ENCODE data around the gene USP32.
"Not testable (repeated sequence)": the region's sequence is repeated elsewhere in the genome, so short reads cannot be mapped to it uniquely, and the experiment has no call there.

Gene USP32, protein sequence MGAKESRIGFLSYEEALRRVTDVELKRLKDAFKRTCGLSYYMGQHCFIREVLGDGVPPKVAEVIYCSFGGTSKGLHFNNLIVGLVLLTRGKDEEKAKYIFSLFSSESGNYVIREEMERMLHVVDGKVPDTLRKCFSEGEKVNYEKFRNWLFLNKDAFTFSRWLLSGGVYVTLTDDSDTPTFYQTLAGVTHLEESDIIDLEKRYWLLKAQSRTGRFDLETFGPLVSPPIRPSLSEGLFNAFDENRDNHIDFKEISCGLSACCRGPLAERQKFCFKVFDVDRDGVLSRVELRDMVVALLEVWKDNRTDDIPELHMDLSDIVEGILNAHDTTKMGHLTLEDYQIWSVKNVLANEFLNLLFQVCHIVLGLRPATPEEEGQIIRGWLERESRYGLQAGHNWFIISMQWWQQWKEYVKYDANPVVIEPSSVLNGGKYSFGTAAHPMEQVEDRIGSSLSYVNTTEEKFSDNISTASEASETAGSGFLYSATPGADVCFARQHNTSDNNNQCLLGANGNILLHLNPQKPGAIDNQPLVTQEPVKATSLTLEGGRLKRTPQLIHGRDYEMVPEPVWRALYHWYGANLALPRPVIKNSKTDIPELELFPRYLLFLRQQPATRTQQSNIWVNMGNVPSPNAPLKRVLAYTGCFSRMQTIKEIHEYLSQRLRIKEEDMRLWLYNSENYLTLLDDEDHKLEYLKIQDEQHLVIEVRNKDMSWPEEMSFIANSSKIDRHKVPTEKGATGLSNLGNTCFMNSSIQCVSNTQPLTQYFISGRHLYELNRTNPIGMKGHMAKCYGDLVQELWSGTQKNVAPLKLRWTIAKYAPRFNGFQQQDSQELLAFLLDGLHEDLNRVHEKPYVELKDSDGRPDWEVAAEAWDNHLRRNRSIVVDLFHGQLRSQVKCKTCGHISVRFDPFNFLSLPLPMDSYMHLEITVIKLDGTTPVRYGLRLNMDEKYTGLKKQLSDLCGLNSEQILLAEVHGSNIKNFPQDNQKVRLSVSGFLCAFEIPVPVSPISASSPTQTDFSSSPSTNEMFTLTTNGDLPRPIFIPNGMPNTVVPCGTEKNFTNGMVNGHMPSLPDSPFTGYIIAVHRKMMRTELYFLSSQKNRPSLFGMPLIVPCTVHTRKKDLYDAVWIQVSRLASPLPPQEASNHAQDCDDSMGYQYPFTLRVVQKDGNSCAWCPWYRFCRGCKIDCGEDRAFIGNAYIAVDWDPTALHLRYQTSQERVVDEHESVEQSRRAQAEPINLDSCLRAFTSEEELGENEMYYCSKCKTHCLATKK (N-terminal part only)

DNA sequence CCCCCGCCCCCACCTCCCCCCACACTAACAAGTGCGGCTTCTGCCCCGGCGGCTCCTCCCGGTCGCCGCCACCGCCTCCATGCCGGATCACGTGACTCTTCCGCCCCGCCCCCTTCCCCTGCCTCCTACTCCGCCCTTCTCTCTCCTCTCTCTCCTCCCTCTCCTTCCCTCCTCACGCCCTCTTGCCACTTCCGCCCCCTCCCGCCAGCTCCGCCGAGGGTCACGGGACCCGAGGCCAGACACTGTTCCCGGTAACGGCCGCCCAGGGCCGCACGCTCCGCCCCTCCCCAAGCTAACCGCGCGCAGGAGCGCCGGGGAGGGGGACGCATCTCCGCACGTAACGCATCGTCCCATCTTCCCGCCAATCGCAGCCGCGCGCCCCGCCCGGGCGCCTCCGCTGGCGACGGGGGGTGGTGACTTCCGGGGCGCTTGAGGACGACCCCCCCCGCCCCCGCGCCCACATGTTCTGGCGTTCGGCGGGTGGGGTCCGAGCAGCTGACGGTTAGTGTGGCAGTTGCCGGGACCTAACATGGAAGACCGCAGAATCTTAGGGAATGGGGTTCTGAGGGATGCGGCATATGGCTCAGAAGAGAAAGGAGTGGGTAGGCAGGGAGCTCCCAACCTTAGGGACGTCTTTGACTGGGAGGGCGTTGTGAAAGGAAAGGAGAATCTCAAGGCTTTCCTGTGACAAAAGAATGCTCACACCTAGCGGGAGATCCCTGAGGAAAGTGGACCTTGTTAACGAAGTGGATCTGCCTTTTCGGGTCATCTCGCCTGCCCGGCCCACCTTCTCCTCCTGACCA lies at the start of gene USP32:
Gene USP32, minus strand, starts transcription at position 92 of the 803 bp plus-strand sequence. CDS start 194 bp downstream, outside the sequence.
- H3K4me3 ChIP-seq (ENCODE audit: low read depth, low read length), result peak within 1 kb of the TSS; percentile 96

DNA sequence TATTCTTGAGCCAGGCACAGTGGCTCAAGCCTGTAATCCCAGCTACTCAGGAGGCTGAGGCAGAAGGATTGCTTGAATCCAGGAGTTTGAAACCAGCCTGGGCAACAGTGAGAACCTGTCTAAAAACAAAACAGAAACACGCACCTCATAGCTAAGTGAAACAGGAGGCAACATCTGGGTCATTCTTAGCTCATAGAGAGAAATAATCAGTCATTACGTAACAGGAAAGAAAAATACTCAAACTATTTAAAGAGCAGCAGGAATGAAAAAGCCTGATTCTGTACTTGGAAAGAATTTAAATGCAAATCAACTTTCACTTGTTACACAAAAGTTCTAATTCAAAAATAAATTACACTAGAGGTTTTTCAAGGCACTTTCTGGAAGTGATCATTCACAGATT lies 47.6 kb upstream of the USP32 start:
- no peak overlapping the region for H3K4me3 ChIP-seq (ENCODE audit: low read depth, low read length)

DNA sequence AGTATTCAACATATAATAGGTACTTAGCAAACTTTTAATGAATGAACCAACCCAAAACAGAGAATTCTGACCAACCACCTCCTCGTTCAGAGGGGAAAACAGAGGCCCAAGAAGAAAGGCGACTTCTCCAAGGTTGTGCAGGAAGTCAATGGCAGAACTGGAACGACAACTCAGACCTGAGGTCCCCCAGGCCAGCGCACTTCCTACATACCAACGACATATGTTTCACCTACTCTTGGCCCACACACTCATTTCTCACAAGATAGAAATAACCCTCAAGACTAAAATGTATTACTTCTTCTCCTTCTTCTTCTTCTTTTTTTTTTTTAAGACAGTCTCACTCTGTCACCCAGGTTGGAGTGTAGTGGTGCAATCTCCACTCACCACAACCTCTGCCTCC lies 44.7 kb upstream of the USP32 start:
- no peak overlapping the region for H3K4me3 ChIP-seq (ENCODE audit: low read depth, low read length)

DNA sequence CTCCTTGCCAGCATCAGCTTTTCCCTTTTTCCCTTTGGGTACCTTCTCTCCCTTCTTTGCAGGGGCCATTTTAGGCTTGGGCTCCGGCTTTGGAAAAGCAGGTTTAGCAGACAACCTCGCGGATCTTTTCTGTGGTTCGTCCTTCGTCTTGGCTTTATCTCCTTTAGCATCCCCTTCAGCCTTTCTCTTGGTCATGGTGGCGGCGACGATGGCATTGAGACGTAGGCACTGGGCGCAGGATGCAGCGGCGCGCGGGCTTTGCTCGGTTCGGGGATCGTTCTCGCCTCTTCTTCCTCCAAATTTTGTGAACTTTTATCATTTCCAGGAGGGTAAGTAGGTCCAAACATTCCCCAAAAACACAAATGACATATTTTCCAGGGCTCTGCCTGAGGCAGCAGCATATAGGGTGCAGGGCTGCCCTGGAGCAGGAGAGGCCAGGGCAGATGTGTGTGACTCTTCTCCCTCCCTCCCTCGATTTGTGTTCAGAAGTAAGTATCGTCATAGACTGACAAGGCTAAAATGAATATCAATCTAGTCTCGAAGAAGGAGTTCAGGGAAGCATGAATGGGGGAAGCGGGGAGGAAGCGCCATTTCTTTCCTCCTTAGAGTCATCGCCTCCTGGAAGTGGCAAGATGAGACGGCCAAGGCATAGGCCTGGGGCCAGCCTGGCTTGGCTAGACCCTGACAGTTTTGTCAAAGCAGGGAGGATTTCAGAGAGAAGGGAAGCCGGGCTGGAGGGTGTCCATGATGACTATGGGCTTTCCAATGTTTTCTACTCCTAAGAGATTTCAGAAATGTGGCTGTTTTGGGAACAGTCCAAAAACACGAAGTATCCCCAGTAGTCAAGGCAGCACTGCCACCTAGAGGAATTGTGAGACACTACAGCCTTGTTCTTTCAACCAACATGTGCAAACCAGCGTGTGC lies 43.6 kb upstream of the USP32 start:
- H3K4me3 ChIP-seq (ENCODE audit: low read depth, low read length), result no peak overlapping the region

DNA sequence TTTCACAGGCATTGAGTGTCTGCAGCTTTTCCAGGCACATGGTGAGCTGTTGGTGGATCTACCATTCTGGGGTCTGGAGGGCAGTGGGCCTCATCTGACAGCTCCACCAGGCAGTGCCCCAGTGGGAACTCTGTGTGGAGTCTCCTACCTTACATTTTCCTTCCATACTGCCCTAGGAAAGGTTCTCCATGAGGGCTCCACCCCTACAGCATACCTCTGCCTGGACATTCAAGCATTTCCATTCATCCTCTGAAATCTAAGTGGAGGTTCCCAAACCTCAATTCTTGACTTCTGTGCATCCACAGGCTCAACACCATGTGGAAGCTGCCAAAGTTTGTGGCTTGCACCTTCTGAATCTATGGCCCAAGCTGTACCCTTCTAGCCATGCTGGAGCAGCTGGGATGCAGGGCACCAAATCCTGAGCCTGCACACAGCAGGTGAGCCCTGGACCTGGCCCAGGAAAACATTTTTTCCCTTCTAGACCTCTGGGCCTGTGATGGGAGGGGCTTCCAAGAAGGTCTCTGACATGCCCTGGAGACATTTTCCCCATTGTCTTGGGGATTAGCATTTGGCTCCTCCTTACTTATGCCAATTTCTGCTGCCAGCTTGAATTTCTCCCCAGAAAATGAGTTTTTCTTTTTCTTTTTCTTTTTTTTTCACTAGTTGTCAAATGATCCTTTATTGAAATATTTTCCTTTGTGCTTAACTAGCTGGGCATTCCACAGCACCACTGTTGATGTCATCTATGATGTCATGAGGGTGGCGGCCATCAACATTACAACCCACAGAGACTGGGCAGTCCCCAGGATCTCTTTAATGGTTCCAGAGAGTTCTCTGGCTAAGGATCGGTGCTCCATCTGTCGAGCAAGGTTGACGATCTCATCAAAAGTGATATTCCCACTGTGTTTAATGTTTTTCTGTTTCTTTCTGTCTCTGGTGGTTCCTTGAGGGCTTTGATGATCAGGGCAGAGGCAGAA lies 41.4 kb upstream of the USP32 start:
- not testable (repeated sequence) for H3K4me3 ChIP-seq (ENCODE audit: low read depth, low read length)

DNA sequence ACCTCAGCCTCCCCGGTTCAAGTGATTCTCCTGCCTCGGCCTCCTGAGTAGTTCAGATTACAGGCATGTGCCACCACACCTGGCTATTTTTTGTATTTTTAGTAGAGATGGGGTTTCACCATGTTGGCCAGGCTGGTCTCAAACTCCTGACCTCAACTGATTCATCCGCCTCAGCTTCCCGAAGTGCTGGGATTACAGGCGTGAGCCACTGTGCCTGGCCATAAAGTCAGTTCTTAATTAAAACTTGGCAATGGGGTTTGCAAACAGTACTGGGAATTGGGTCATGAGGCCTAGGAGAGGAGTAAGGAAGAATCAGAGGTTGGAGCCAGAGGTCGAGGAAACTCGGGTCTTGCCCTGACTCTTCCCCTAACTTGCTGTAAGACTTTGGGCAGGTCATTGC lies 38.6 kb upstream of the USP32 start:
- H3K4me3 ChIP-seq (ENCODE audit: low read depth, low read length), result not testable (repeated sequence)

DNA sequence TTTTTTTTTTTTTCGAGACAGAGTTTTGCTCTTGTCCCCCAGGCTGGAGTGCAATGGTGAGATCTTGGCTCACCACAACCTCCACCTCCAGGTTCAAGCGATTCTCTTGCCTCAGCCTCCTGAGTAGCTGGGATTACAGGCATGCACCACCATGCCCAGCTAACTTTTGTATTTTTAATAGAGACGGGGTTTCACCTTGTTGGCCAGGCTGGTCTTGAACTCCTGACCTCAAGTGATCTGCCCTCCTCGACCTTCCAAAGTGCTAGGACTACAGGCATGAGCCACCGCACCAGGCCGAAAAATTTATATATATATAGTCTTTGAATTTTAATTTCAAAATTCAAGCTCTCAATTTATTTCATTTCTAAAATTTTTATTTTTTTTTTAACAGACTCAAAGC lies 36.6 kb upstream of the USP32 start:
- not testable (repeated sequence) for H3K4me3 ChIP-seq (ENCODE audit: low read depth, low read length)

DNA sequence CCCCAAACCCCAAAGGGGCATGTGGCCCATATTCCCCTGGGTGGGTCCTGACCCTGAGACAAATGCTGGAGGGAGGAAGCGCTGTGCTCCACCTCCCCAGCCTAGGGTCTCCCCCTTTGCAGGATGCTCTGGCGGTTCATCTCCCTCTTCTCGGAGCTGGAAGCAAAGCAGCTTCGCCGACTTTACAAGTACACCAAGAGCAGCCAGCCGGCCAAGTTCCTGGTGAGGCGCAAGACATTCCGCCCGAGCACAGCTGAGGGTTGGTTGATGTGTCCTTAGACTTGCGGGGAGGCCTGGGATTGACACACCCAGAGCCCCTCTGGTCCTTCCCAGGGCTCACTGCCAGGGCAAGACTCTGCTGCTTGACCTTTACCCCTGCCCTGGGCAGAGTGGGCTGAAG lies 34.7 kb upstream of the USP32 start:
- no peak overlapping the region for H3K4me3 ChIP-seq (ENCODE audit: low read depth, low read length)

DNA sequence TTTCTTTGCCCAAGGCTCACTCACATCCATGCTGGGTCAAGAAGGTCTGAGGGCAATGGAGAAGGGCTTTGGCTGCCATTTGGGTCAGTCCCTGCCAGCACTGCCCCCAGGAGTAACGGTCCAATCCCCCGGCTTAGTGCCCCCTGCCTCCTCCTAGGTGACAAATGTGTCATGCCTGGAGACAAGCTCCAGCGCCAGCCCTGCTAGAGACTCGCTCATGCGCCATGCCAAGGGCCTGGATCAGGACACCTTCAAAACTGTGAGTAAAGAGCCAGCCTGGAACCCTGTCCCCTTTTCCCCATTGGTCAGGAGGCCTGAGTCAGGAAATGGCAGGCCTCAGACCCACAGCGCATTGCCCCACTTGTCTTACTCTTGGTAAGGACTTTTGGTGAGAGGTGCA lies 33.7 kb upstream of the USP32 start:
- H3K4me3 ChIP-seq (ENCODE audit: low read depth, low read length), result no peak overlapping the region

DNA sequence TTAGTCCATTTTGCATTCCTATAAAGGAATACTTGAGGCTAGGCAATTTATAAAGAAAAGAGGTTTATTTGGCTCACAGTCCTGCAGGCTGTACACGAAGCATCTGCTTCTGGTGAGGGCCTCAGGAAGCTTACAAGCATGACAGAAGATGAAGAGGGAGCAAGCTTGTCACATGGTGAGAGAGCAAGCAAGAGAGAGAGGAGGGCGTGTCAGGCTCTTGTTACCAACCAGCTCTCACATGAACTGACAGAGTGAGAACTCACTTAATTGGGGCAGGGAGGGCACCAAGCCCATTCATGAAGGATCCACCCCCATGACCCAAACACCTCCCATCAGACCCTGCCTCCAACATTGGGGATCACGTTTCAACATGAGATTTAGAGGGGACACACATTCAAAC lies 31.9 kb upstream of the USP32 start:
- no peak overlapping the region for H3K4me3 ChIP-seq (ENCODE audit: low read depth, low read length)

DNA sequence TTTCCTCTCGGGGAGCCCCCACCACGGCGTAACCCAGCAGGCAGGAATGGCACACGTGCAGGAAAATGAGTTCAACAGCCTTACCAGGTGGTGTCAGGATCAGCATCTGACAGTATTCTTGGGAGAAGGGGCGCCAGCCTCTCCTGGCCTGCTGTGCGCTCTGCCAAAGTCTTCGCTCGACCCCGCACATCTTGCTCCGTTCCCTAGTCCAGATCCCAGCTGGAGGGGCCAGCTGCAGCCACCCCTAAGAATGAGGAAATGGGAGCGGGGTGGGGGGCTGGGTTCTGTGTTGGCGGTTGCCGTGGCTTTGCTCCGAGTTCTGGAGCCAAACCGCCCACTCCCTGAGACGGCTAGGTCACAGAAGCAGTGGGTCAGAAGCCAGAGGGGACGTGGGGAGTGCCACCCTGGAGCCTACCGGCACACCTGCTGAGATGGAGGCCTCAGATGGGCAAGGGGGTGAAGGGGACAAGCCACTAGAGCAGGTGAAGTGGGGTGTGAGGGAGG lies 30.3 kb upstream of the USP32 start, which contains the start of gene CHCT1:
Gene CHCT1, plus strand, starts transcription at position 328 of the 504 bp plus-strand sequence. Its CDS starts 104 bp downstream, at position 432.
- H3K4me3 ChIP-seq (ENCODE audit: low read depth, low read length), result peak within 1 kb of the TSS; percentile 54

DNA sequence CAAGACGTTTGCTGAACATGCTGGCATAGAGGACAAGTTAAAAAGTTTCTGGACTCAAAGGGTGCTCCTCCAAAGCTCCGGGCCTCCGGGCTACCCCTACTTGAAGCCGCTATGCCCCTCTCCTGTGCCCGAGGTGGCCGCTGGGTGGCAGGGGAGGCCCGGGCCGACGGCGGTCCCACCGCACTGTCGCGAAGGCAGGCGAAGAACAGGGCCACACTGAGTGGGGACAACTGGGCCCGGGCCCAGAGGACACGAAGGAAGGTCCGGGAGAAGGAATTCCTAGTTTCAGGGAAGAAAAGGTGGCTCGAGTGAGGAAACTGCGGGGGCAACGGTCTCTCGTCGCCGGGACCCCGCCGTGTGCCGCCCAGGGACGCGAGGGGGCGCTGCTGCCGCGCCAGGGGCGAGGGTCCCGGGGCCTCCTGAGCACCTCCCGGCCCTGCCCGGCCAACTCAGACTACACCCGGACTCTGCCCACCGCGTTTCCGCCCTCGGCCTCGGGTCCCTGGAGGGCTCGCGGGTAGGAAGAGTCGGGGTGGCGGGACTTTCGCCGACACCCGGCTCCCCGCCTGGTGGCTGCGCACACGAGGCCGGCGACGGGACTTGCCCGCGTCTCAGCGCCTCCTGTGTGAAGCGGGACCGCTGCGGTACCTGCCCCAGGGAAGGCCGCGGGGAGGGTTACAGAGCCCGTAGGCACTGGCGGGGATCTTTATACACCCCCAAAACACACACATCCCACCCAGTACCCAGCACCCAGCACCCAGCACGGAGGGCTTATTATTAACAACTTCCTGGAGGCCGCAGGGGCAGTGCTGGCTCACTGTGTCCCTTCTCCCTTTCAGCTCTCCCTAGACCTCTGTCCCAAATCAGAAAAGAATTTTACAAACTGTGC lies 29.6 kb upstream of the USP32 start:
- peak overlapping the region; percentile 54 for H3K4me3 ChIP-seq (ENCODE audit: low read depth, low read length)

DNA sequence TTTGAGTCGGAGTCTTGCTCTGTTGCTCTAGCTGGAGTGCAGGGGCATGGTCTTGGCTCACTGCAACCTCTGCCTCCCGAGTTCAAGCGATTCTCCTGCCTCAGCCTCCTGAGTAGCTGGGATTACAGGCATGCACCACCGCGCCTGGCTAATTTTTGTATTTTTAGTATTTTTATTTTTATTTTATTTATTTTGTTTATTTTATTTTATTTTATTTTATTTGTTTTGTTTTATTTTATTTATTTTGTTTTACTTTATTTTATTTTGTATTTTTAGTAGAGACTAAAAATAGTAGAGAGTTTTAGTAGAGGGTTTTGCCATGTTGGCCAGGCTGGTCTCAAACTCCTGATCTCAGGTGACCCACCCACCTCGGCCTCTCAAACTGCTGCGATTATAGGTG lies 27.9 kb upstream of the USP32 start:
- not testable (repeated sequence) for H3K4me3 ChIP-seq (ENCODE audit: low read depth, low read length)

DNA sequence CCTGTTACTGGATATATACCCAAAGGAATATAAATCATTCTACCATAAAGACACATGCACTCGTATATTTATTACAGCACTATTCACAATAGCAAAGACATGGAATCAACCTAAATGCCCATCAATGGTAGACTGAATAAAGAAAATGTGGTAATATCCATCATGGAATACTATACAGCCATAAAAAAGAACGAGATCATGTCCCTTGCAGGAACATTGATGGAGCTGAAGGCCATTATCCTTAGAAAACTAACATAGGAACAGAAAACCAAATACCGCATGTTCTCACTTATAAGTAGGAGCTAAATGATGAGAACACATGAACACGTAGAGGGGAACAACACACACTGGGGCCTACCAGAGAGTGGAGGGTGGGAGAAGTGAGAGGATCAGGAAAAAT lies 27.1 kb upstream of the USP32 start:
- not testable (repeated sequence) for H3K4me3 ChIP-seq (ENCODE audit: low read depth, low read length)

DNA sequence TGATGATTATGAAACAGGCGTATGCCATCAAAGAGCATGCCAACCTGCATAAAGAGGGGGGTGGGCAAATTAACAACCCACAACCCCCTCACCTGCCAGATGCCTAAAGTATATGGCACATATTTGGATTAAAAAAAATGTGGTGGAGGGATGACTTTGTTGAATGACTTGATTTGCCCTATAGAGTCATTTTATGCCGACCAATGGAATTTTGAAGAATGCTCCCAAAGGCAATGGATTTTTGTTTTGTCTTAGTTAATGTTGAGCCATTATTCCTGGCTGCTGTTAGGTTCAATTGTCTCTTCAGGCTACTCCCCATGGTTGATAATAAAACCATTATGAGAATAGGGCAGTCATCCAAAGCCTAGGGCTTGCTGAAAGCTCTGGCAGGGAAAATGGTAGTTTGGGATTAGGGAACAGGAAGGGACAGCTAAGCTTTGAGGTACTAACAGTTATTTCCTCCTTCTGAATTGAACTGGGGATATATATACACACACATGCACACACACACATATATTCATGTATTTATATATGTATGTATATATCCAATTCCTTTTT lies 24.5 kb upstream of the USP32 start:
- H3K4me3 ChIP-seq (ENCODE audit: low read depth, low read length), result no peak overlapping the region

DNA sequence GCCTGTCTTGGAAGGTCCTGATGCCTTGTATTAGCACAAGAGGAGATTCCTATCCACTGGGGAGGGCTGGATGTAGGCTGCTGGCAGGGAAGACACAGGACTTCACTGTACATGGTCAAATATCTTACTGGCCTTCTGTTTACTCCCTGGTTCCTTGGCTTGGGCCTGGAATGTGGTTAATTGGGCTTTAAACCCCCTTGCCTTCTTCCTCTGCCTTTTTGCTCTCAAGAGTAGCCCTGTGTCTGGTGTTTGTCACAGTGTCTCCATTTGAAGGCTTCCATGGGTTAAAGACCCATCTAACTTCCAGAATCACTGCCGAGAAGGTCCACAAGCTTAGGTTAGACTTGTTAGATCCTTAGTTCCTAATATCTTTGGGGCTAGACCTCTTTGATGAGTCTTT lies 23.2 kb upstream of the USP32 start:
- H3K4me3 ChIP-seq (ENCODE audit: low read depth, low read length), result no peak overlapping the region

DNA sequence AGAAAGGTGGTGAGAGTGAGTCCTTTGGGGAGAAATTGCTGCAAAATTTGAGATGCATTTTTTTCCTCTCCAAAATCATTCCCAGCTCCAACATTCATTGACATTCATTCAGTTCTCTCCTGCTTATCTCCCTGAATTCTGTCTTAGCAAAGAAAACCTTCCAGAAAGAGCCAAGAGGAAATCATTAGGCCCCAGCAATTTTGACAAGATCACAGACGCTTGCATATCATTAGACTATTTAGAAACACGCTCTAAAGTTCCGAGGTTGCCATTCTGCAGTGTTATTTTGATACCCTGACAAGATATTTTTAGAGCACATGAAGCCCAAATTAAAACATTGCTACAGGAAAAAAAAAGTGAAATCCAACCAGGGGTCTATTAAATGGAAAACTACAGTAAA lies 20.8 kb upstream of the USP32 start:
- no peak overlapping the region for H3K4me3 ChIP-seq (ENCODE audit: low read depth, low read length)
